Epithelial cell of esophagus (primary cell): Measurements from ENCODE around the gene SLC25A15.

Experiments used
- DNase-seq: peaks from one replicate; pipeline ENCODE4 v3.0.0; 2010; ENCODE audit warnings: low read depth
- H3K4me3 ChIP-seq: 2 replicates; pipeline ENCODE4 v1.5.1; 2011; ENCODE audit warnings: mild to moderate bottlenecking, low read length, control low read depth
- CTCF ChIP-seq: IDR thresholded peaks from 2 replicates; pipeline ENCODE4 v1.5.1; 2011; ENCODE audit warnings: low read depth, mild to moderate bottlenecking, low read length, control low read depth, inconsistent platforms; ENCODE audit not compliant: insufficient read depth; ENCODE audit errors: missing control alignments

SLC25A15 gene

DNA sequence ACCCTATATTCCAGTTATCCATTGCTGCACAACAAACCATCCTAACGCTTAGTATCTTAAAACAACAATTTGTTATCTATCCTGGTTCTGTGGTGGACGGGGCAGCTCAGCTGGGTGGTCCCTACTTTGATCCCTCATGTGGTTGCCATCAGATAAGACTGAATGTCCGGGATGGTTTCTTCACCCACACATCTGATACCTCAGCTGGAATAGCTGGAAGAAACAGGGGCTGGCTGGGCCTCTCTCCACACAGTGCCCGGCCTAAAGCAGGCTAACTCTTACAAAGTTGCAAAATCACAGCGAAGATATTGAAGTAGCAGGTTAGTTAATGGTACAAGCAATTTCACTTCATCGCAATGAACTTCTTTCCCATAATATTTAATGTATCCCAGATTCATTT, 14.7 kb upstream of the SLC25A15 start:
- DNase-seq = no peak
- no peak for TF ChIP-seq CTCF

GRCh38 chr13:40776232-40776631, 13.2 kb upstream of the SLC25A15 start:
- no peak for TF ChIP-seq CTCF
- DNase-seq = no peak
- H3K4me3 ChIP-seq = no peak overlapping the region

More for the DNA sequence above, 14.7 kb upstream of the SLC25A15 start:
- no peak overlapping the region for H3K4me3 ChIP-seq

GRCh38 chr13:40776681-40777165, 12.7 kb upstream of the SLC25A15 start:
- H3K4me3 ChIP-seq = no peak overlapping the region
- peak; percentile 53 for DNase-seq
- no peak for TF ChIP-seq CTCF

DNA sequence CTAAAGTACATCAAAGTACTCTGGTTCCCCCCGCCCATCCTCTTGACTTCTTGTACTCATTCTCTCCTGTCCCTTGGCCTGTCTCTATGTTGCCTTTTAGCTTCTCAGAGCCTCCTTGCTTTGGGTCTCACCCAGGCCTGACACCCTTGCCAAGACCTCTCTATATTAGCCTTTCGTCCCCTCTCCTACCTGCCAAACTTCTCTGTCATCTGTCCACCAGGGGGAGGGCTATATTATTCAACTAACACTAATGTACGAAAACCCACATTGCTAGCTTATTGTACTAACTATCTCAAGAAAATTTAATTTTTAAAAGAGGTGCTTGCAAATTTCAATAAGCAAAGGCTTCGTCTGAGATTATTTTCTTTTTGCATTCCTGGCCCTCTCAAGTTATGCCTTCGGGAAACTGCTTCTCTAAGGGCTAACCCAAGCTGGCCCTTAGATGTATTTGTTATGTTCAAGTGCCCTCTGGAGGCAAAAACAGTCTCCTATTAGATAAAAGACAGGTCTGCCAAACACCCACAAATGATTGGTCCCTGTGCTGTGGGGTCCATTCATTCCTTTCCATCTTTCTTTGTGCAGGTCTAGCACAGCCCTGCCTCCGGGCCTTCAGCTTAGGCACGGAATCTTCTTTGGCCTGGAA, 12.1 kb upstream of the SLC25A15 start:
- peak; percentile 56 for TF ChIP-seq CTCF
- H3K4me3 ChIP-seq = peak overlapping the region; percentile 26
- DNase-seq = peak; percentile 59

DNA sequence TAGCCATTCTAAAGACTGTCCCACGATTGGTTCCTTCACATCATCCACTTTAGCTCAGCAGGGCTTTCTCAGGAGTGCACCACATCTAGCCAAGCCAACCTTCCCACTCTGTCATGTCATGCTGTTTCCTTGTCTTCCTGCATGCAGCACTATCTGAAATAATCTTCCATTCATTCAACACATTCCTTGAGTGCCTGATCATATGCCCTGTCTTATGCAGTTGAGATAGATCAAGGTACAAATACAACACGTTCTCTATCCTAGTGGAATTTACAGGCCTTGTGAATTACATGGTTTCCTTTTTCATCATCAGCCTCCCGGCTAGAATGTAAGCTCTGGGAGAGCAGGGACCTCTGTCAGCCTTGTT, 11.6 kb upstream of the SLC25A15 start:
- no peak for TF ChIP-seq CTCF
- H3K4me3 ChIP-seq = no peak overlapping the region
- DNase-seq = no peak

DNA sequence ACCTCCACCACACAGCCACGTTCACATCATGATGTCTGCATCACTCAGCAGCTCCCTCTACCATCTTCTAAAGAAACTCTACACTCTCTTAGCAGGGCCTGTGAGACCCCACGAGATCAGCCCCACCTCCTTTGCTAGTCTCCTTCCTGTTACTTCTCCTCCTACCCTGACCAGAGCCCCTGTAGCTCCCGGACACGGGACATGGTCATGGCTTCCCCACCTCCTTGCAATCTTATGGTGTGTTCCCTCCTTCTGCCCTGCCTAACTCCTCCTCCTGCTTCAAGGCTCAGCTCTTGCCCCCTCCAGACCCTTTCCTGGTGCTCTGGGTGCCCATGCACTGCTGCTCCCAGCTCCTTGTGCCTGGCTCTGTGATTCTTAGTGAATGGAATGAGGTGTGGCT, 10.4 kb upstream of the SLC25A15 start:
- no peak for TF ChIP-seq CTCF
- DNase-seq = no peak
- H3K4me3 ChIP-seq = no peak overlapping the region

GRCh38 chr13:40779796-40780285, 9.6 kb upstream of the SLC25A15 start:
- no peak for TF ChIP-seq CTCF
- peak; percentile 49 for DNase-seq
- H3K4me3 ChIP-seq = no peak overlapping the region
